NCI-H1417 treated with DMSO at 0.1 percent for 48 hours (cell line): ENCODE data around the gene SRP9.
"Not testable (repeated sequence)": the region's sequence is repeated elsewhere in the genome, so short reads cannot be mapped to it uniquely, and the experiment has no call there.

Experiments used
- DNase-seq: peaks from one replicate; lab custom pipeline; 2025; lab: John Stamatoyannopoulos, UW

The SRP9 gene

DNA sequence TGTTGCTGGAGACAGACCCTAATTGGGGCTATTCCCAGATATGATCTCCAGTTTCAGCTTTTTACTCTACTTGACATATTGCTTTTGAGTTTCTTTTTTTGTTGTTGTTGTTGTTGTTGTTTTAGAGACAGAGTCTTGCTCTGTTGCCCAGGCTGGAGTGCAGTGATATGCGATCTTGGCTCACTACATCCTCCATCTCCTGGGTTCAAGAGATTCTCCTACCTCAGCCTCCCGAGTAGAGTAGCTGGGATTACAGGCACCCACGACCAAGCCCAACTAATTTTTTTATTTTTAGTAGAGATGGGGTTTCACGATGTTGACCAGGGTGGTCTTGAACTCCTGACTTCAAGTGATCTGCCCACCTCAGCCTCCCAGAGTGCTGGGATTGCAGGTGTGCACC lies 1.3 kb upstream of the SRP9 start:
- no peak for DNase-seq

DNA sequence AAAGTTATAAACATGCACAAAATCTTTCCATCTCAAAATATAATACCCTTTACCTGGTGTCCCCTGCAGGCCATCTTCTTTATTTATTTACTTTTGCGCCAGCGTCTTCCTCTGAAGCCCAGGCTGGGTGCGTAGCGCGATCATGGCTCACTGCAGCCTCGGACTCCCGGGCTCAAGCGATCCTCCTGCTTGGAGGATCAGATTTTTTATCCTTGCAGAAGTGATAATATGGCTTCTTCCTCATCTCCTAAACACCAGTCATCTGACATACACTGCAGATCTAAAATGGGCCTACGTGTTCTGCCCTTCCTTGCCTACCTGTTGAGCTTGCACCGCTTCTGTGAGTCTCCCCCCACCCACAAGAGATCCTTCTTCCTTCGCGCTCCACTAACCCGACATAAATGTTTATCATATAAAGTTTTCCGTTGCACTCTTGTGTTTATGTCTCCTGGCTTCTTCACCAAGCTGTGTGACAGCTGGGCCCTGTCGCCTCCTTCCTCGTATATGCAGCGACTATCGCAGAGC lies 506 bp upstream of the SRP9 start:
- DNase-seq: no peak

DNA sequence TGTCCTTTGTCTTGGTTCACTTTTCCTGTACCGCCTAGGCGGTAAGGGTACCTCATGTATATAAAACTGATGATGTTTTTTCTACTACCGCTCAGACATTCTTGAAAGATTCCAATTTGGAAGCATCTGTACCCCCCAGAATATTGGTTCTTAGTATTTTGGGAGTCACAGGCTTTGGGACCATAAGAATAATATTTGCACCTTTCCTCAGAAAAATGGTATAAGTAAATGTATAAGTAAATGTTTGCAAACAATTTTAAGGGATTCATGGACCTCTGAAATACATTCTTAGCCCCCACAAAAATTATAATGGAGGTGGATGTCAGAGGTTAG lies 677 bp downstream of the SRP9 start:
- no peak for DNase-seq

DNA sequence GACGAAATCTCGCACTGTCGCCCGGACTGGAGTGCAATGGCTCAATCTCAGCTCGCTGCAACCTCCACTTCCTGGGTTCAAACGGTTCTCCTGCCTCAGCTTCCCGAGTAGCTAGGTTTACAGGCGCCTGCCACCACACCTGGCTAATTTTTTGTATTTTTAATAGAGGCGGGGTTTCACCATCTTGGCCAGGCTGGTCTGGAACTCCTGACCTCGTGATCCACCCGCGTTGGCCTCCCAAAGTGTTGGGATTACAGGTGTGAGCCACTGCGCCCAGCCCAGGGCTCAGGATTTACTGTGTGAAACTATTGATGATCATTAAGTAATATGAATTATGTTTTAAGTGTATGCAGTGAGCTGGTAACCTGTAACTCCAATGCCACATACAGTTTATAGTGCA lies 1.5 kb downstream of the SRP9 start:
- DNase-seq: not testable (repeated sequence)

DNA sequence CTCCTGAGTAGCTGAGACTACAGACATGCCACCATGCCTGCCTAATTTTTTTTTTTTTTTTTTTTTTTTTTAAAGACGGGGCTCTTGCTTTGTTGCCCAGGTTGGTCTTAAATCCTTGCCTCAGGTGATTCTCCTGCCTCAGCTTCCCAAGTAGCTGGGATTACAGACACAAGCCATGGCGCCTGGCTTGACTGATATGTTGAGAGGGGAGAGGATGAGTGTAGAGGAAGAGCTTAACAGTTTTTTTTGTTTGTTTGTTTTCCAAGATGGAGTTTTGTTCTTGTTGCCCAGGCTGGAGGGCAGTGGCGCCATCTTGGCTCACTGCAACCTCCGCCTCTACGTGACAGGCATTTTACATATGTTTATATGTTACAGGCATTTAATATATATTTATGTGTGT lies 2.5 kb downstream of the SRP9 start:
- no peak for DNase-seq

DNA sequence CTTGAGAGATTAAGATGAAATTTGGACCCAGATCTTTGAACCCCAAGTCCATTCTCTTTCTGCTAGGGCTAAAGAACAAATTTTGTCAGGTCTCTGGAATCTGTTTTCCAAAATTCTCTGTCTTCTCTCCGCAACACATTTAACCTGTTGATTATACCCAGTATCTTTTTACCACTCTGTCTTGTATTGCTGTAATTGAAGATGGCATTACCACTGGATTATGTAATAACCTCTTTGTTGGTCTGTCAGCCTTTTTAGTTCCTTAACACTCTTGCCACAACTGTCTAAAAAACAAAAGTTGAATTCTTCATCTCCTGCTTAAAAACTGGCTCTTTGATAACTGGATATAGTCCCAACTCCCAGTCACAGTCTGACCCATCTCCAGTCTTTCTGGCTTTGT lies 3.0 kb downstream of the SRP9 start:
- DNase-seq: no peak

DNA sequence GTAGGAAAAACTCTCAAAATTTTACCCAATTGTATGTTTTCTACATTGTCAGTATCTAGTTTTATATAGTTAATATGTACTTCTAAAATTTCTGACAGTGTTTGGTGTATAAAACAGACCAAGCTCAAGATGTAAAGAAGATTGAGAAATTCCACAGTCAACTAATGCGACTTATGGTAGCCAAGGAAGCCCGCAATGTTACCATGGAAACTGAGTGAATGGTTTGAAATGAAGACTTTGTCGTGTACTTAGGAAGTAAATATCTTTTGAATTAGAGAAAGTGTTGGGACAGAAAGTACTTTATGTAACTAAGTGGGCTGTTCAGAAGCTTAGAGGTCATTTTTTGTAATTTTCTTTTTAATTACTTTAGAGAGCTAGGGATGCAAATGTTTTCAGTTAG lies 11.5 kb downstream of the SRP9 start:
- DNase-seq: not testable (repeated sequence)

DNA sequence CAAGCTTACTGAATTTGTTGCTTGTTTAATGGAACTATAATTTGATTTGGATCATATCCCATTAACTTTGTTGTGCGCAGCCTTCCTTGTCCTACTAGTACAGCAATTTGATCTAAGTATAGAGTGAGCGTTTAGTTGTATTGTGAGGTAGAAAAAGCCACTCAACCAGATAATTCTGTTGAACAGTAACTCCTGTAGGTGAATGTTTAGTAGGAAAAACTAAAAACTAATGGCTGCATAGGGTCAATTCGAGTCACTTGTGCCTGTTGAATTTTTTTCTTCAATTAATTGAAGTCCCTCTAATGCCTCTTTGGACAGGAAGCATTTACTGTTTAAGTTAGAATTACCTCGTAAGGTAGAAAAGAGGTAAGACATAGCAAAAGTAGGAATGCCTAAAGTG lies 17.3 kb downstream of the SRP9 start:
- DNase-seq: no peak

DNA sequence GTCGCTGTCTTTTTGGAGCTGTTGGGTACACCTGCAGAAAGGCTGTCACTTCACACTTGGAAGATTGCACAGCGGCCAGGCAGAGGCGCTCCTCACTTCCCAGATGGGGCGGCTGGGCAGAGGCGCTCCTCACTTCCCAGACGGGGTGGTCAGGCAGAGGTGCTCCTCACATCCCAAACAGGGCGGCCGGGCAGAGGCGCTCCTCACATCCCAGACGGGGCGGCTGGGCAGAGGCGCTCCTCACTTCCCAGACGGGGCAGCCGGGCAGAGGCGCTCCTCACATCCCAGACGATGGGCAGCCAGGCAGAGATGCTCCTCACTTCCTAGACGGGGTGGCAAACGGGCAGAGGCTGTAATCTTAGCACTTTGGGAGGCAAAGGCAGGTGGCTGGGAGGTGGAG lies 18.5 kb downstream of the SRP9 start:
- DNase-seq: not testable (repeated sequence)

DNA sequence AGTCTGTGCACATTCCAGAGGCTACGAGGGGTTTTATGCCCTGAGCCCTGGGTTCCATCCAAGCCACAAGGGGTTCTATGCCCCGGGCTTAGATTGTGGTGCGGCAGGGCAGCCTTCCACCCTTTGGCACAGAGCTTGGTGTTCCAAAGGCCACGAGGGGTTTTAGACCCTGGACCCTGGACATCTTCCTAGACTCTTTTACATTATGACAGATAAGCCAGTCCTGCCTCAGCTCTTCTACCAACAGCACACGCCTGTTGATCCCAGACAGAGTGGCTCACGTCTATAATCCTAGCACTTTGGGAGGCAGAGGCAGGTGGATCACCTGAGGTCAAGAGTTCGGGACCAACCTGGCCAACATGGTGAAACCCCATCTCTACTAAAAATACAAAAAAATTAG lies 23.5 kb downstream of the SRP9 start:
- DNase-seq: not testable (repeated sequence)

DNA sequence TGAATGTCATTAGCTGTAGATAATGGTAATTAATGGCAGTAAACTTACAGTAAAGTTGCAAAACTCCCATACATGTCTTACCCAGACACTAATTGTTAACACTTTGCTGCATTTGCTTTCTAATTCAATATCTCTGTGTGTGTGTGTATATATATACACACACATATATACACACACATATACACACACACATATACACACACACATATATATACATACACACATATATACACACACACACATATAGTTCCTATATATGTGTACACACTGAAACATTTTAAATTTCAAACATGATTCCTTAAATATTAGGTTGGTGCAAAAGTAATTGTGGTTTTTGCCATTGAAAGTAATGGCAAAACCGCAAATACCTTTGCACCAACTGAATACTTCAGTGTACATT lies 28.6 kb downstream of the SRP9 start:
- DNase-seq: no peak

DNA sequence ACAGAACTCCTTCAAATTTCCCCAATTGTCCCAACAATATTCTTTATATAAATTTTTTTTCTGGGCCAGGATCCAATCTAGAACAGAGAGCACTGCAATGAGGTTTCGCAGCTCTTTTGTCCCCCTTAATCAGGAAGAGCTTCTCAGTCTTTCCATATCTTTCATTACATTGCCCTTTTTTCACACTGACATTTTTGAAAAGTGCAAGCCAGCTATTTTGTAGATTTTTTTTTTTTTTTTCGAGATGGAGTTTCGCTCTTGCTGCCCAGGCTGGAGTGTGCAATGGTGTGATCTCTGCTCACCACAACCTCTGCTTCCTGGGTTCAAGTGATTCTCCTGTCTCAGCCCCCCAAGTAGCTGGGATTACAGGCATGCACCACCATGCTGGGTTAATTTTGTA lies 29.1 kb downstream of the SRP9 start:
- not testable (repeated sequence) for DNase-seq

DNA sequence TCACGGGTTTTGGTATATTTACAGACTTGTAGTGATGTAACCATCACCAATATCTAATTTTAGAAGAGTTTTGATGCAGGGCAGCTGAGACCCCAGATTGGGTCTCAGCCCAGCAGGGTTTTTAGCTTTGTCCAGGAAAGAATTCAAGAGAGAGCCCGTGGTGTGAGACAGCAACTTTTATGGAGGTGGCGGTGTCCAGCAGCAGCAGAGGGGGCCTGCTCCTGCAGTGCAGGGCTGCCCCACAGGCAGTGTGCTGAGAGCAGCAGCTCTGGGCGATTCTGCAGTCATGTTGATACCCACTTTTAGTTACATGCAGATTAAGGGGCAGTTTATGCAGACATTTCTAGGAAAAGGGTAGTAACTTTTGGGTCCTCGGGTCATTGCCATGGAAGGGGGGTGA lies 30.5 kb downstream of the SRP9 start:
- no peak for DNase-seq

DNA sequence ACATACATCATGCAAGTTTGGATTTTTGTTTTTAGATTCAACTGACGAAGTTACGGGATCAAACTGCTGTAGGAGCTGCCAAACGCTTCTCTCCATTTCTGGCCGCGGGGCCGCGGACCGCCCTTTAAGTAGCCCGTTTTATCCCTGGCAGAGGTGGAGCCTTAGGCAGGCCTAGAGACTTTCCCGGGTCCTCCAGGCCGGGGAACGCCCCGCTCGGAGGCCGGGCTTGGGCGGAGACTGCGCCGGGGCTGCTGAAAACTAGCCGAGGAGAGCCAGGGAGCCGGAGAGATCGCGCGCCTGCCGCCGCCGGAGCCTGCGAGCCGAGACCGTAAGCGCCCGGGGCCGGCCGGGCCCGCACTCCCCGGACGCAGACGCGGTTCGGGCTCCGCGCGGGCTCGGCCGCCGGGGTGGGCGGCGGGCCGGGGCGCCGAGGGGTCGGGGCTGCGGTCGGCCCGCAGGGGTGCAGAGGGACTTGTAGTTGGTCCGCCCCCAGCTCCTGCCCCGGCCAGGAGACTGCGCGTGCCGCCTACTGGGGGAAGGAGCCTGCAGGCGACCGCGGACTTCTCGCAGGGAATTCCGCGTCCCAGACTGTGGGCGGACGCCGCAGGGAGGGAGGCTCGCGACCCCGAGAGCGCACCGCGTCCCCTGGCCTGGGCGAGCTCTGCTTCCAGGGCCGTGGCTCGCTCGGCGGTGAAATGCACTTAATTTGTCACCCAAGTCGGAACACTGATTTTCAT lies 32.4 kb downstream of the SRP9 start, which contains the start of gene EPHX1:
EPHX1 (plus strand) TSS at position 283 of the 737 bp plus-strand sequence. CDS start 18,606 bp downstream, outside the sequence.
- peak; percentile 42 for DNase-seq

DNA sequence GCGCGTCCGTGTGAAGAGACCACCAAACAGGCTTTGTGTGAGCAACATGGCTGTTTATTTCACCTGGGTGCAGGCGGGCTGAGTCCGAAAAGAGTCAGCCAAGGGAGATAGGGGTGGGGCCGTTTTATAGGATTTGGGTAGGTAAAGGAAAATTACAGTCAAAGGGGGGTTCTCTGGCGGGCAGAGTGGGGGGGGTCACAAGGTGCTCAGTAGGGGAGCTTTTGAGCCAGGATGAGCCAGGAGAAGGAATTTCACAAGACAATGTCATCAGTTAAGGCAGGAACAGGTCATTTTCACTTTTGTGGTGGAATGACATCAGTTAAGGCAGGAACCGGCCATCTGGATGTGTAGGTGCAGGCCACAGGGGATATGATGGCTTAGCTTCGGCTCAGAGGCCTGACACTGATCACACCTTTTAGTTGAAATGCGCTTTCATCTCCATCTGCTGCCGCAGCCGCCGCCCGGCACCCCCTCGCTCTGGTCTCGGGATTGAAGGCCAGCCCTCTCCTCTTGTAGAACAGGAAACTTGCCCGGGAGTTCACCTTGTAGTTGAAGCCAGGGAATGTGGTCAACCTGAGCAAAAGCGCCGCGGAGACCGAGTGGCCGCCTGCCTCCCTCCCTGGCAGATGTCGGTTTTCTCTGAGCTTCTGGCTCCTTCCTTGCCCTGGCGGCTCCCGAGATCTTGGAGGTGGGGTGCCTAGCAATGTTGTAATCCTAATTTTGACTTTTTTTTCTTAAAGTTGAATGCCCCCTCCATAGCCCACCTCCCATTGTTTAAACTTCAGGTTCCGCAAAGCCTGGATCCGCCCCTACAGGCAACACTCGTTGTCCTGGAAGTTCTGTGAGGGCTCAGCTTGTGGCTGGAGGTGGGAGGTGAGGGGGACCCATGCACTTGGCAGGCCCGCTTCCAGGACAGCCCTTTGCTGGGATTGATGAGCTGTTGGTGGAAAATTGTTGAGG lies 33.2 kb downstream of the SRP9 start:
- not testable (repeated sequence) for DNase-seq

DNA sequence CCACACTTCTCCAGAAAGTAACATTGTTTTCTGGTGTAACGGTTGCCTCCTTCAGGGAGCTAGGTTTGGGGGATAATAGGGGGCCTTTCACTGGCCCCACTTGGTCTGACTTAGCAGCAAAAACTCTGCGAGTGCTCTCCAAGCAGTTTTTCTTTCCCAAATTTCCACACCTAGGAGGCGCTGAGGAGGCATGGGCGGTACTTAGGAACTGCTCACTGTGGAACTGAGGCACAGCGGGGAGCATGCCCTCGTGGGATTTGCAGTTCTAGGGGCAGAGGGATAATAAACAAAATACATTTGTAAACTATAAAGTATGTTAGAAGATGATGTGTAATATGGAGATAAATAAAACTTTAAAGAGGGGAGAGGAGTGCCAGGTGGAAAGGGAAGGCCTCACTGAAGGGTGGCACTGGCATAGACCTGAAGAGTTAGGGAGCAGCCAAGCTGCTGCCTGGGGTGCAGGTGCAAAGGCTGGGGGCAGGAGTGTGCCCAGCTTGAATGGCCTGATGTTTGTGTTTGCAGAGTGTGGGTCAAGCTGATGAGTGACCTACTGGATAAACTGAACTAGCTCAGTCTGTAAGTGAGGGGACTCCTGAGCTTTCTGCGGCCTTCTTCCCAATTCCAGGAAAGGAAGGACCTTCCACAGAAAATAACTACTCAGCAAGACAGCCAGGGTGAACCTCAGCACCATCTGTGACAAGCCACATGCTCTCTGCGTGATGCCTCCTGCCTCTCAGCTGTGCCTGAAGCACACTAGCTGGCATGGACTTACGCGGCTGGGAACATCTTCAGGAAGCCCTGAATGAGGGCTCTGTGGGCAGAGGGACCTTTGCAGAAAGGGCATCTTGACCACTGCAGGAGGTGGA lies 34.2 kb downstream of the SRP9 start:
- no peak for DNase-seq

DNA sequence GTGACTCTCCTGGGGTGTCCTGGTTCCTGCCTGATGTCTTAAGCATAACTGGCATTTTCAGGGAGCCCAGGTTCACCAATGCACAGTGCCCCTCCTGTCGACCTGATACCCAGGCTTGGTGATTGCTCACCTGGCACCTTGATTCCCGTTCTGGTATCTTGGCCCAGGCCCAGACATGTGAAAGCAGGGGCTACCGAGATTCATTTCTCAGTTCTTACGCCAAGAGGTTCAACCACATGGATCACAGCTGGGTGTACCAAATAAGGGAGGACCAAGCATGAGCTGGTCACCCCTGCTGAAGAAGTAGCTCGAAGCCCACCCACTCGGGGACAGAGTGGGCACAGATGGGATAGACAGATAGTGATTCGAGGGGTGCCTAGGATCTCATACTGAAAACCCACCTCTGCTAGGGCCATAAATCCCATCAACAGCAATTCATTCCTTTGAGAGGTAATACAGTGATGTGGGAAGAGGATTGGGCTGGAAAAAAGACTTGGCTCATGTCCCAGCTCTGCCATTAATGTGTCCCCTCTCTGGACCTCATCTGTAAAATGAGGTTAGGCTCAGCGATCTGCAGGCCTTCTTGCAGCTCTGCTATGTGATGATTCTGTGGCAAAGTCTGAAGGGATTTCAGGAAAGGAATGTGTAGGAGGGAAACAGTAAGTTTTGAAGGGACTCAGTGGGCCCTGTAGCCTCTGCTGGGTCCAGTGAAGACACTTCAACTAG lies 35.0 kb downstream of the SRP9 start:
- DNase-seq: no peak

DNA sequence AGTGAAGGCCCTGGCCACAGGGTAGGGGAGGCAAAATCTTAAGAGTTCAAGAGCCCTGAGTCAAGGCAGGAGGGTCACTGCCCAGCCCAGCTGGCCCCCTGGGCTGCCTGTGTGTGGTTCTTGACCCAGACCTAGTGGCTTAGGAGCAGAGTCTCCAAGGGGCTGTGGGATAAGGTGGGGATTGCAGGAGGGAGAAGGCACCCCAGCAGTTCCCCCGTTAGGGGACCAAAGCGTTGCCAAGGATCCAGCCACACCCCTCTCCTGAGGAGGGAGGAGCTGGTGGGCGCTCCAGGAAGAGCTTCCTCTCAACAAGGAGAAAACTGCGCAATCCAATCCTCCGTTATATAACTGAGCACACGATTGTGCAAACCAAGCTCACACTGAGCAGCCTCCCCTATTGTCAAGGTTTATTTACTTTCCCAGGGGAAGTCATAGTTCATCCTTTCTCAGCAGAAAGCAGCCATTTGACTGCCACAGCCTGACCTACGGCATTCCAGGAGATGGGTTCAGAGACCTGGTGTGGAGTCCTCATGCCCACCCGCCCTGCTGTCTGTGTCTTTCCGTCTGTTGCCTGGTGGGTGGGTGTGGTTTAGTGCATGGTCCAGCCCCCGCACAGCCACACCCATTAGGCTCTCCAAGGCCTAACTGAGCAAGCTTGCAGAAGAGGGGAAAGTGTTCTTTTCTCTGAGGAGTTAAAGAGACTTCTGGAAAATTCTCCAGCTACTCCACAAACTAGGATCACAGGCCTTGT lies 35.8 kb downstream of the SRP9 start:
- peak; percentile 24 for DNase-seq

DNA sequence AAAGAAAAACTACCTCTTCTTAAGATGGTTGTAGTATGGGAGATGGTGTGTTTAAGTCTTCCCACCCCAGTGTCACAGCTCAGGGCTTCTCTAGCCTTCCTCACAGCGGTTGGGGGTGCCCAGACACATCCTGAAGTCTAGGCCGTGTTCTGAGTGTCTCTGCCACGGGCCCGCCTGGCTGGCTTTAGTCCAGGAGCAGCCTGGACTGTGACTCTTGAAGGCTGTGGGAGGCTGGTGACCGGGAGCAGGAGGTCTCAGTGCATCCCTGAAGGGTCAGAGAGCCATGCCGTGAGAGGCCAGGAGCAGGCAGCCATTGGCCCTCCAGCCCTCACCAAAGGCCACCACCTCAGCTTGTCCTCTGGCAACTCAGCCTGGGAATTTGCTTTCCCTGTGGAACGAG lies 36.8 kb downstream of the SRP9 start:
- DNase-seq: no peak

DNA sequence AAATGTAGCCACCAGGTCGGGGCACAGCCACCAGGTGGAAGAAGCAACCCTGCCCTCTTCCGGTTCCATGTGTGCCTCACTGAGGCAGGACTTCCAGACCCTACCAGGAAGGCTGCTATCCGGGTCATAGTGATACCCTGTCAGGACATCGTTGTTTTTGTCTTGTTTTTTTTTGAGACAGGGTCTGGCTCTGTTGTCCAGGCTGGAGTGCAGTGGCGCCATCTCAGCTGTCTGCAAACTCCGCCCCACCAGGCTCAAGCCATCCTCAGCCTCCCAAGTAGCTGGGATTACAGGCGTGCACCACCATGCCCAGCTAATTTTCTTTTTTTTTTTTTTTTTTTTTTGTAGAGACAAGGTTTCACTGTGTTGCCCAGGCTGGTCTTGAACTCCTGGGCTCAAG lies 37.5 kb downstream of the SRP9 start:
- DNase-seq: not testable (repeated sequence)
